Mesothelial cell of epicardium (in vitro differentiated cells): ENCODE data around the gene TM2D1. TPM values are rescaled to one million over a fixed set of nuclear protein-coding genes. Genes with fewer than 3 reads are reported as not detected.
"Not testable (repeated sequence)": the region's sequence is repeated elsewhere in the genome, so short reads cannot be mapped to it uniquely, and the experiment has no call there.

Source experiments
- DNase-seq, 2 experiments: peaks; one replicate each; pipeline ENCODE4 v3.0.0; 2021; ENCODE audit warnings: low spot score in 2 of 2; ENCODE audit not compliant: unreplicated experiment in 2 of 2
- H3K27ac Mint-ChIP-seq: 2 replicates; pipeline ENCODE4 v1.8.0; 2021; ENCODE audit warnings: mixed read lengths
- H3K27me3 Mint-ChIP-seq: 2 replicates; pipeline ENCODE4 v1.8.0; 2021; ENCODE audit warnings: low read depth, mixed read lengths
- H3K36me3 Mint-ChIP-seq: 2 replicates; pipeline ENCODE4 v1.8.0; 2021; ENCODE audit warnings: mixed read lengths
- H3K4me1 Mint-ChIP-seq: 2 replicates; pipeline ENCODE4 v1.8.0; 2021; ENCODE audit warnings: mixed read lengths
- H3K4me3 Mint-ChIP-seq: 2 replicates; pipeline ENCODE4 v1.8.0; 2021; ENCODE audit warnings: mild to moderate bottlenecking, moderate library complexity, mixed read lengths
- H3K9me3 Mint-ChIP-seq: 2 replicates; pipeline ENCODE4 v1.8.0; 2021; ENCODE audit warnings: mixed read lengths
- total RNA-seq: library from RNA; stranded (reverse); gene quantifications from 3 replicates; pipeline ENCODE4 v1.2.1, GENCODE V29; 2021
- TF ChIP-seq, protein P1 (sequence below): fragments of 200-600 bp; sonication (generic); IDR thresholded peaks from one replicate; pipeline ENCODE4 v1.5.0; 2021; ENCODE audit warnings: antibody characterized with exemption; ENCODE audit not compliant: unreplicated experiment

The TM2D1 gene
- total RNA-seq, 1 donor from 2014 or later, result 55.5 TPM

DNA sequence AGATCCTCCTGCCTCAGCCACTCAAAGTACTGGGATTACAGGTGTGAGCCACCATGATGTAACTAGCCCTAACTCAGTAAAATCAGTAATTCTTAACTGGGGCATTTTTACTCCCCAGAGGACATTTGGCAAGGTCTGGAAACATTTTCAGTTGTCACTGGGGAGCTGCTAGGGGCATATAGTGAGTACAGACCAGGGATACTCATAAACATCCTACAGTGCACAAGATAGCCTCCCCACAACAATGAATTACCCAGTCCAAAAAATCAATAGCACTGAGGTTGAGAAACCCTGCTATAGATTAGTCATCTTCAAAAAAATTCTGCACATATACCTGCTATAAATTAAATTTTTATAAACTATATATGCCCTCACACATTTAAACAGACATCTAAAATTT, 13.0 kb downstream of the TM2D1 start:
- TF ChIP-seq, protein P1, sequence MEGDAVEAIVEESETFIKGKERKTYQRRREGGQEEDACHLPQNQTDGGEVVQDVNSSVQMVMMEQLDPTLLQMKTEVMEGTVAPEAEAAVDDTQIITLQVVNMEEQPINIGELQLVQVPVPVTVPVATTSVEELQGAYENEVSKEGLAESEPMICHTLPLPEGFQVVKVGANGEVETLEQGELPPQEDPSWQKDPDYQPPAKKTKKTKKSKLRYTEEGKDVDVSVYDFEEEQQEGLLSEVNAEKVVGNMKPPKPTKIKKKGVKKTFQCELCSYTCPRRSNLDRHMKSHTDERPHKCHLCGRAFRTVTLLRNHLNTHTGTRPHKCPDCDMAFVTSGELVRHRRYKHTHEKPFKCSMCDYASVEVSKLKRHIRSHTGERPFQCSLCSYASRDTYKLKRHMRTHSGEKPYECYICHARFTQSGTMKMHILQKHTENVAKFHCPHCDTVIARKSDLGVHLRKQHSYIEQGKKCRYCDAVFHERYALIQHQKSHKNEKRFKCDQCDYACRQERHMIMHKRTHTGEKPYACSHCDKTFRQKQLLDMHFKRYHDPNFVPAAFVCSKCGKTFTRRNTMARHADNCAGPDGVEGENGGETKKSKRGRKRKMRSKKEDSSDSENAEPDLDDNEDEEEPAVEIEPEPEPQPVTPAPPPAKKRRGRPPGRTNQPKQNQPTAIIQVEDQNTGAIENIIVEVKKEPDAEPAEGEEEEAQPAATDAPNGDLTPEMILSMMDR, result no peak
- Mint-ChIP-seq H3K4me1 (peaks cover 4% of the 10 kb centered on the region), H3K36me3 (peaks cover 30% of the 10 kb centered on the region), H3K27ac (peak overlapping the region; percentile 28), H3K27me3 (no peaks in the 10 kb centered on the region), H3K9me3 (no peaks in the 10 kb centered on the region), H3K4me3 (no peak overlapping the region)
- DNase-seq, result no peak

DNA sequence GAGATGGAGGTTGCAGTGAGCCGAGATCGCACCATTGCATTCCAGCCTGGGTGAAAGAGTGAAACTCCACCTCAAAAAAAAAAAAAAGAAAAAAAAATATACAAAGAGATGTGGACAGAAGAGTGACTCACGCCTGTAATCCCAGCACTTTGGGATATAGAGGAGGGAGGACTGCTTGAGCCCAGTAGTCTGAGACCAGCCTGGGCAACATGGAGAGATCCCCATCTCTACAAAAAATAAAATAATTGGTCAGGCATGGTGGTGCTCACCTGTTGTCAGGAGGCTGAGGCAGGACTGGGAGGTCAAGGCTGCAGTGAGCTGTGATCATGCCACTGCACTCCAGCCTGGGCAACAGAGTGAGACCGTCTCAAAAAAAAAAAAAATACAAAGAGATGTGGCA, 13.7 kb downstream of the TM2D1 start:
- not testable (repeated sequence) for H3K9me3 Mint-ChIP-seq, H3K4me1 Mint-ChIP-seq, H3K27me3 Mint-ChIP-seq, H3K4me3 Mint-ChIP-seq, DNase-seq
- peaks cover 27% of the 10 kb centered on the region for H3K36me3 Mint-ChIP-seq
- H3K27ac Mint-ChIP-seq, result peak overlapping the region; percentile 12

DNA sequence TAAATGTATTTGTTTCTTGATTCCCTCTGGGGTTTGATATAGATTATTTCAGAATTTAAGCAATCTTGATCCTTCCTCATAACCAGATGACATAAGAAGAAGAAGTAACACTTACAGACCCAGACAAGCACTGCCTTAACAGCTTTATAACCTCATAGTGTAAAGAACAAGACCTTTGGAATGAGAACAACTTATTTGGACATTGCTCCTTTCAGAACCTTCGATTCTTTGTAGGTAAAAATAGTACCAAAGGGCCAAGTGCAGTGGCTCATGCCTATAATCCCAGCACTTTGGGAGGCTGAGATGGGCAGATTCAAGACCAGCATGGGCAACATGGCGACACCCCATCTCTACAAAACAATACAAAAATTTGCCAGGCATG, 15.0 kb downstream of the TM2D1 start:
- peaks cover 6% of the 10 kb centered on the region for H3K4me1 Mint-ChIP-seq
- no peaks in the 10 kb centered on the region for H3K27me3 Mint-ChIP-seq
- TF ChIP-seq, protein P1, result no peak
- H3K9me3 Mint-ChIP-seq, result no peaks in the 10 kb centered on the region
- H3K36me3 Mint-ChIP-seq, result peaks cover 28% of the 10 kb centered on the region
- H3K27ac Mint-ChIP-seq, result peak overlapping the region; percentile 30
- DNase-seq, result no peak
- no peak overlapping the region for H3K4me3 Mint-ChIP-seq

DNA sequence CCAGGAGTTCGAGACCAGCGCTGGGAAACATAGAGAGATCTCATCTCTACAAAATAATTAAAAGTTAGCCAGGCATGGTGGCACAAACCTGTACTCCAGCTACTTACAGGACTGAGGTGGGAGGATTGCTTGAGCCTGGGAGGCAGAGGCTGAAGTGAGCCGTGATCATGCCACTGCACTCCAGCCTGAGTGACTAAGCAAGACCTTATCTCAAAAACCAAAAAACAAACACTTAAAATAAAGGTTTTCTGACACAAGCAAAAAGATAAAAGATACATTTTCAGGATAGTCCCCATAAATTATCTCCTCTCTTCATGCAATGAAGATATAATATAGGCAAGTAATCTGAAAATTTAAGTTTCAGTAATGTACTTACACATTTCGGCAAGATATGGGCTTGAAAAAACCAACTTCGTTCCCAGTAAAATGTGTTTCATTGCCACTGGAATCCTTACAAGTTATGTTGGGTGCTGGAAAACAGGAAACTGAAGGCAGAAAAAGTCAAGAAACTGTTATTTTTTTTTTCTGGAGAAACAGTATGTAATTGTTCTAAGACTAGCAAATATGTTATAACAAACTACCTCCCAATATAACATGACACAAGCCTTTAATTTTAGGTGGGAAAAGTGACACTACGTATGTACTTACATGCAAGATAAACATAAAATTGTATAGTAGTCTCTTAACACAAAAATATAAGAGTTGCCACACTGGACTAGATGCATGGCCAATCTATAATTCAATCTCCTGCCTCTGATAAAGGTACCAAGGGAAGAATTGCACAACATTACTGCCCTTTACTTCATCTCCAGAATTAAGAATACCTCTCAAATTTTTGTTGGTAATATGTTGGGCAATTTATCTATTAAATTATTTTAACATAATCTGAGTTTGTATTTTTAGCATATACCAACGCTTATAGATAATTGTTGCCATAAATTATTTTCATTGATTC, 15.7 kb downstream of the TM2D1 start:
- no peak overlapping the region for H3K4me3 Mint-ChIP-seq
- DNase-seq, result no peak
- H3K36me3 Mint-ChIP-seq, result peaks cover 27% of the 10 kb centered on the region
- TF ChIP-seq, protein P1, result no peak
- no peak overlapping the region for H3K27ac Mint-ChIP-seq
- H3K27me3 Mint-ChIP-seq, result no peaks in the 10 kb centered on the region
- H3K4me1 Mint-ChIP-seq, result peaks cover 7% of the 10 kb centered on the region
- H3K9me3 Mint-ChIP-seq, result no peaks in the 10 kb centered on the region

DNA sequence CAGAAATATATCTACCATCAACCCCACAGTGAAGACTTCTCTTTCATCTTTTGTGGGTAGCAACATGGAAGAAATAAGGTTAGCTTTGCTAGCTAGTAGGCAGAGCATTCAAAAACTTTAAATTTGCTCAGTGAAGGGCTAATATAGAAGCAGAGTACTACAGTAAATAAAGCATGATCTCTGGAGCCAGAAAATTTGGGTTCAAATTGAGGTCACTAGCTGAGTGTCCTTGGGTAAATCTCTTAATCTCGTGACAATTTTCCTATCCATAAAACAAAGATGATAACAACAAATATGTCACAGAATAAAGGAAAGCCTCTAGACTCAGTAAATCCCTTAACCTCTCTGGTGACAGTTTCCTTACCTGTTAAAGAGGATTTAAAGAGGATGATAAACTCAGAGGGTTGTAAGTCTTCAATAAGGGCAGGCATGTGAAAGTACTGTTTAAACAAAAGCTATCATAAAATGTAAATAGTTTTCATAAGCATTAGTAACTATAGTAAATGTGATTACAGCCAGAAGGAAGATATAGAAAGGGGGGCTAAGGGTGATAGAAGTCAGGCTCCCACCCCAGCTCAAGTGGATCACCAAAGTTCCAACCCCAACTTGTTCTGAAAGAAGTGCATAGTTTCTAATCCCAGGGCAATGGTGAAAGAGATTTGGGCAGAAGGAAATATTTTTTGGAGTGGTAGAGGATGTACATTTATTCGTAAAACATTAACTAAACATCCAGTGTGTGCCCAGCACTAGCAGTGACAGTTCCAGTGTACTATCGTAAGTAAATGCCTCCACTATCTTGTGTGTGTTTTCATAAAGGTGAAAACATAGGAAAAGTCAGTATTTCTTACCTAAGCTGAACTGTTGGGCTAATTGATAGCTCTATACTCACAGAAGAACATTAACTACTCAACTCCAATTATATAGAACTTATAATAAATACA, 24.8 kb downstream of the TM2D1 start:
- H3K4me1 Mint-ChIP-seq, result peaks cover 26% of the 10 kb centered on the region
- no peak overlapping the region for H3K4me3 Mint-ChIP-seq
- no peaks in the 10 kb centered on the region for H3K9me3 Mint-ChIP-seq
- TF ChIP-seq, protein P1, result no peak
- peak overlapping the region; percentile 84 for H3K27ac Mint-ChIP-seq
- no peaks in the 10 kb centered on the region for H3K27me3 Mint-ChIP-seq
- H3K36me3 Mint-ChIP-seq, result peaks cover 38% of the 10 kb centered on the region
- no peak for DNase-seq
